Panc1 (cell line): ENCODE results near the gene OR51V1. TPM values are rescaled to one million over a fixed set of nuclear protein-coding genes. Genes with fewer than 3 reads are reported as not detected.

ENCODE experiments used
- ATAC-seq: fragments of 200-7000 bp; cut with Tn5 transposase; 2 replicates; pipeline ENCODE4 v1.9.1; 2020; ENCODE audit warnings: mild to moderate bottlenecking, moderate library complexity
- BruUV-seq: library from RNA; stranded (reverse); fragments of 400-500 nt; replicated peaks from 2 replicates; lab custom pipeline; 2021; lab: Mats Ljungman, UMichigan
- CTCF ChIA-PET: fragments of 300-600 bp; sonication (Branson Sonifier 250); formaldehyde crosslinking; loops from one replicate; lab custom pipeline; 2022; ENCODE audit warnings: antibody characterized with exemption; lab: Charles Lee
- POLR2A ChIA-PET: fragments of 300-600 bp; sonication (Branson Sonifier 250); formaldehyde crosslinking; loops from one replicate; lab custom pipeline; 2022; ENCODE audit warnings: antibody characterized with exemption; lab: Charles Lee
- DNase-seq: peaks from one replicate; pipeline ENCODE4 v3.0.0-alpha.2; 2010; ENCODE audit warnings: low read depth, low spot score
- H3K27ac ChIP-seq: 2 replicates; pipeline ENCODE4 v1.5.1; 2011; ENCODE audit warnings: mild to moderate bottlenecking, low read length, inconsistent platforms
- H3K27me3 ChIP-seq: fragments of 200-500 bp; sonication (Bioruptor generic); 2 replicates; pipeline ENCODE4 v1.6.0; 2014; ENCODE audit warnings: low read length, inconsistent platforms; ENCODE audit not compliant: control insufficient read depth, insufficient read depth
- H3K36me3 ChIP-seq: fragments of 200-500 bp; sonication (Bioruptor generic); 2 replicates; pipeline ENCODE4 v1.5.1; 2014; ENCODE audit warnings: inconsistent platforms, mild to moderate bottlenecking, low read length, moderate library complexity; ENCODE audit not compliant: control insufficient read depth, insufficient read depth
- H3K4me1 ChIP-seq: 2 replicates; pipeline ENCODE4 v1.5.1; 2011; ENCODE audit warnings: inconsistent platforms, mild to moderate bottlenecking, low read length, moderate library complexity; ENCODE audit not compliant: control insufficient read depth, insufficient read depth
- H3K4me3 ChIP-seq, 2 experiments: 2 replicates each; pipeline ENCODE4 v1.5.1; 2011 to 2012; ENCODE audit warnings: low read depth in 2 of 2, low read length in 2 of 2, mild to moderate bottlenecking in 2 of 2, inconsistent platforms in 1 of 2, moderate library complexity in 1 of 2
- H3K9me3 ChIP-seq: fragments of 200-500 bp; sonication (Bioruptor generic); 2 replicates; pipeline ENCODE4 v1.5.1; 2014; ENCODE audit warnings: low read depth, mild to moderate bottlenecking, inconsistent platforms, low read length, moderate library complexity; ENCODE audit not compliant: control insufficient read depth, insufficient read depth
- CTCF ChIP-seq: fragments of 450-650 bp; IDR thresholded peaks from 2 replicates; pipeline ENCODE4 v1.5.1; 2017; ENCODE audit warnings: mild to moderate bottlenecking
- POLR2AphosphoS5 ChIP-seq: IDR thresholded peaks from 2 replicates; pipeline ENCODE4 v1.6.1; 2012; ENCODE audit warnings: mild to moderate bottlenecking, low read depth, low read length, moderate library complexity
- REST ChIP-seq, 2 experiments: IDR thresholded peaks; 2 replicates each; pipeline ENCODE4 v1.6.1; 2011 to 2012; ENCODE audit warnings: low read depth in 2 of 2, control low read depth in 1 of 2, low read length in 1 of 2, mild to moderate bottlenecking in 1 of 2, moderate library complexity in 1 of 2; ENCODE audit not compliant: insufficient read depth in 1 of 2
- SIN3A ChIP-seq: IDR thresholded peaks from 2 replicates; pipeline ENCODE4 v1.6.1; 2012; ENCODE audit warnings: low read depth, mild to moderate bottlenecking, low read length, moderate library complexity, borderline replicate concordance; ENCODE audit not compliant: insufficient read depth
- TCF7L2 ChIP-seq: IDR thresholded peaks from 2 replicates; pipeline ENCODE4 v1.6.1; 2011; ENCODE audit warnings: mild to moderate bottlenecking, low read depth, low read length, inconsistent platforms
- in situ Hi-C: cut with HindIII; loops from 2 replicates; pipeline ENCODE4 v1.10.0; 2016; ENCODE audit warnings: low sequenced_read_pairs, low pct_unique_long_range_greater_than_20kb
- intact Hi-C: fragments of 100-400 bp; cut with micrococcal nuclease; formaldehyde crosslinking; loops from one replicate; pipeline ENCODE4 v1.10.0; 2022; ENCODE audit not compliant: unreplicated experiment
- total RNA-seq: library from RNA; stranded (reverse); gene quantifications from one replicate; pipeline ENCODE4 v1.2.1, GENCODE V29; 2021; ENCODE audit not compliant: unreplicated experiment

Gene OR51V1
- total RNA-seq, 1 experiment from 2014 or later, result not detected

- no TSS peak for BruUV-seq
- ATAC-seq, result no peak
- Histone ChIP-seq H3K4me1 (no peaks in the 10 kb centered on the region), H3K4me3 (no peak overlapping the region), H3K9me3 (no peaks in the 10 kb centered on the region), H3K27ac (no peak overlapping the region), H3K27me3 (no peaks in the 10 kb centered on the region), H3K36me3 (no peaks in the 10 kb centered on the region)
- POLR2A ChIA-PET, result no interaction called here
- CTCF ChIA-PET, result no interaction called here
- TF ChIP-seq SIN3A, result no peak
- TF ChIP-seq POLR2AphosphoS5, result no peak
- no peak for TF ChIP-seq REST (IDR thresholded peaks at IDR 0.05; ENCODE audit: insufficient read depth in 1 of 2, low read depth in 2 of 2, low read length in 1 of 2)
- TF ChIP-seq CTCF, result no peak
- no peak for TF ChIP-seq TCF7L2
- in situ Hi-C loops (no loop called here), intact Hi-C loops (no loop called here)
- DNase-seq, result no peak
These were observed 7.7 kb downstream of the OR51V1 start for GRCh38 chr11:5192738-5193137.

- ATAC-seq, result no peak
- Histone ChIP-seq H3K4me3 (no peak overlapping the region), H3K36me3 (no peaks in the 10 kb centered on the region), H3K27me3 (no peaks in the 10 kb centered on the region), H3K4me1 (no peaks in the 10 kb centered on the region), H3K9me3 (no peaks in the 10 kb centered on the region), H3K27ac (no peak overlapping the region)
- no peak for DNase-seq
- no peak for TF ChIP-seq SIN3A
- intact Hi-C loops (no loop called here), in situ Hi-C loops (no loop called here)
- no TSS peak for BruUV-seq
- POLR2A ChIA-PET, result no interaction called here
- CTCF ChIA-PET, result no interaction called here
These were observed 12.3 kb downstream of the OR51V1 start for GRCh38 chr11:5188201-5188600.

GRCh38 chr11:5178046-5178837 is 22.2 kb downstream of the OR51V1 start:
- ChIA-PET CTCF (no interaction called here), POLR2A (no interaction called here)
- Histone ChIP-seq H3K4me1 (no peaks in the 10 kb centered on the region), H3K27me3 (no peaks in the 10 kb centered on the region), H3K36me3 (no peaks in the 10 kb centered on the region), H3K9me3 (no peaks in the 10 kb centered on the region), H3K4me3 (no peak overlapping the region), H3K27ac (no peak overlapping the region)
- no TSS peak for BruUV-seq
- in situ Hi-C loops, result no loop called here
- DNase-seq (no peak), ATAC-seq (no peak)
- intact Hi-C loops, result no loop called here
- TF ChIP-seq REST (IDR thresholded peaks at IDR 0.05; ENCODE audit: insufficient read depth in 1 of 2, low read depth in 2 of 2, low read length in 1 of 2), result no peak
- no peak for TF ChIP-seq TCF7L2
- no peak for TF ChIP-seq POLR2AphosphoS5
- TF ChIP-seq CTCF, result no peak
- TF ChIP-seq SIN3A, result no peak
